ENCODE results near the gene RBM44.

RBM44 gene

DNA sequence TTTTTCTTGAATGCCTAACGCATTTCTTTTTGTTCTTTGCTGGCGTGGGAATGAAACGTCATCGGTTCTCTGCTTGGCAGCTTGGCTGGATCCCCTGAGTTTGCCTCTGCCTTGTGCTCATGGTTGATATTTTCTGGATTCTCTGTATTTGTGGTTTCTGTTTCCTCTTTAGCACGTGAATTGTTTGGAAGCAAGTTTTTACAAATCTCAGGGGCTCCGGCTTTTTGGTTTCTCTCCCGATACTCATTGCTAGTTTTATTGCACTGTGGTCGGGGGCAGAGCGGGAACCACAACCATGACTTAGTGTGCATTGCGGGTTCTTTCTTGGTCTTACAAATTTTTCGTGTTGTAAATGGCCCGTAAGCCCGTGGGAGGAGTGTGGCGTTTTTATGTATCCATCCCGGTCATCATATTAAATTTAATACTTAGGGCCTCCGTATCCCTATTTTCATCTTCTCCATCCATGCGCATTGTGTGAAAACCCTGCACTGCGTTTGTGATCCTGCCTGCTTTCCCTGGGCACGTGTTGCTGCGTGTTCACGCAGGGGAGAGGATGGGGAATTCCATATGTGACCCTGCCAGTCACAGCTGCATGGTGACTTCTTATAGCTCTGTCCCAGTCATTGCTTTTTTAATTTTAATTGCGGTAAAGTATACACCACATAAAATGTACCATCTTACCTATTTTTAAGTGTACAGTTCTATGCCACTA, 70.2 kb downstream of the RBM44 start:
- no peak for DNase-seq (ENCODE audit: insufficient read length, low spot score)
- no peak for FAIRE-seq

DNA sequence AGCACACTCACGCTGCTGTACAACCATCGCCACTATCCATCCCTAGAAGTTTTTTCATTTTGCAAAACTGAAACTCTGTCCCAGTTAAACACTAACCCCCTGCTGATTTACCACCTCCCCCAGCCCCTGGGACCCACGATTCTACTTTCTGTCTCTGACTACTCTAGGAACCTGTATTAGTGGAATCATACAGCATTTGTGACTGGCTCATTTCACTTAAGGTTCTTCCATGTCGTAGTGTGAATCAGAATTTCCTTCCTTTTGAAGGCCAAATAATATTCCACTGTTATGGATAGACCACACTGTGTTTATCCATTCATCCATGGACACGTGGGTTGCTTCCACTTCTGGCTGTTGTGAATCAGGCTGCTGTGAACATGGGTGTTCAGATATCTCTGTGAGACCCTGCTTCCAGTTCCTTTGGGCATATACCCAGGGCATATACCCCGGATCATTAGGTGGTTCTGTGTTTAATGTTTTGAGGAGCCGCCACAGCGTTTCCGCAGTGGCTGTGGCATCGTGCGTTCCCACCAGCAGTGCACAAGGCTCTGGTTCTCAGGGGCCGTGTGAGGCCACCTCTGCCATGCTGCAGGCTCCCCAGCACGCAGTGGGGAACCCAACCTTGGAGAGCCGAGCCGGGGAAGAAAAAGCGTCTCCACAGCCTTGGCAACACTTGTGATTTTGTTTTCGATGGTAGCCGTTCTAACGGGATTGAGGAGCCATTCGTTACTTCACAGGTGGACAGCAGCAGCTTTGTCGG, 70.9 kb downstream of the RBM44 start:
- FAIRE-seq, result no peak
- DNase-seq (ENCODE audit: insufficient read length, low spot score), result no peak

DNA sequence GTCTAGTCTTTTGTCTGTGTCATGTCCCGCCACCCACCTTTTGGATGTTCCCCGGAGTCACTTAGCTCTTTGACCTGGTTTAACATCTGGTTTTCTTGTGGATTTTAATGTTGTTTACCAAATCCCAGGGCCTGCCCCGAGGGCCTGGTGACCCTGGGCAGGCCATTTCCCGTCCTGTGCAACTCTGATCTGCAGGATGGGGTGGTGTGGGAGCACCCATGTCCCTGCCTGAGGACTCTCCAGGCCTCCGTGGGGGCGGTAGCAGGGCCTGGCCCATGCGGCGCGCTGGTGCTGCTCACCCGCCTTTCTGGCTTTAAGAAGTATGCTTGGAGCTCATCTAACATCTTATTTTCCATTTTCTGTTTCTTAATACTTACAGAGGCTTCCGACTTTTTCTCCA, 71.5 kb downstream of the RBM44 start:
- DNase-seq (ENCODE audit: insufficient read length, low spot score) (no peak), FAIRE-seq (no peak)

DNA sequence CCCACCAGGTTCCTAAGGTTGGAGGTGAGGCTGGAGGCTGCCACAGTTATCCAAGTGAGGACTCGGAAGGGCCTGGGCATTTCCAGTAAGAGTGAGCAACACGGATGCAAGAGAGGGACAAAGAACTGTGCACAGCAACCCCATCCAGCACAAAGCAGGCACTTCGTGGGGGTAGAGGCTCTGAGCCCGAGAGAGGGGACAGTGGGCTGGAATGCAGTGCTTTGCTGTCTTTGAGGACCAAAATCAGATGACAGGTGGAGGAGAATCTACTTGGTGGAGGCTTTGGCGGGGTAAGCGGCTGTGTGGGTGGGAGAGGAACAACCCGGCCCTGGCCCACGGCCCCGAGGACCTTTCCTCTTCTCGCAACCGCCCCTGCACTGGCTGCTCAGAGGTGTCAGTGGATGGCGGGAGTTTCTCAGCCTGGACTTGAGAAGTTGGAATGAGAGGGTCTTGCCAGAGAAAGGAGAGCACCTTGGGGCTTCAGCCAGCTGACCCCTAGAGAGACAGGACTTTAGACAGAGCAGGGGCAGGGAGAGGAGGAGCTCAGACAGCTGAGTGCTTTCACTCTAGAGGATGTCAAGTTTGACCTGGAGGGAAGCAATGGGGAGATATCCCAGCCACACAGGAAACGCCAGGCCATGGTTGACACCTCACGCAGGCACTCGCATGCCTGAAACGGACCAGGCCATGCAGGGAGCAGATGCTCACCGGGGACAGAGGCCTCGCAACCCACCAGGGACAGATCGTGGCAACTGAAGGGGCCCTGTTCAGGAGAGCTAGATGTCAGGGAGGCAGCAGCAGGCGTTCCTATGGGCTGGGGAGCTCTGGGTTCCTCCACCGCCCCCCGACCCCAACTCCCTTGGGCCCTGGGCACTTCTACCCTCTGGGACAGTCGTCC, 72.4 kb downstream of the RBM44 start:
- DNase-seq (ENCODE audit: insufficient read length, low spot score), result no peak
- no peak for FAIRE-seq

DNA sequence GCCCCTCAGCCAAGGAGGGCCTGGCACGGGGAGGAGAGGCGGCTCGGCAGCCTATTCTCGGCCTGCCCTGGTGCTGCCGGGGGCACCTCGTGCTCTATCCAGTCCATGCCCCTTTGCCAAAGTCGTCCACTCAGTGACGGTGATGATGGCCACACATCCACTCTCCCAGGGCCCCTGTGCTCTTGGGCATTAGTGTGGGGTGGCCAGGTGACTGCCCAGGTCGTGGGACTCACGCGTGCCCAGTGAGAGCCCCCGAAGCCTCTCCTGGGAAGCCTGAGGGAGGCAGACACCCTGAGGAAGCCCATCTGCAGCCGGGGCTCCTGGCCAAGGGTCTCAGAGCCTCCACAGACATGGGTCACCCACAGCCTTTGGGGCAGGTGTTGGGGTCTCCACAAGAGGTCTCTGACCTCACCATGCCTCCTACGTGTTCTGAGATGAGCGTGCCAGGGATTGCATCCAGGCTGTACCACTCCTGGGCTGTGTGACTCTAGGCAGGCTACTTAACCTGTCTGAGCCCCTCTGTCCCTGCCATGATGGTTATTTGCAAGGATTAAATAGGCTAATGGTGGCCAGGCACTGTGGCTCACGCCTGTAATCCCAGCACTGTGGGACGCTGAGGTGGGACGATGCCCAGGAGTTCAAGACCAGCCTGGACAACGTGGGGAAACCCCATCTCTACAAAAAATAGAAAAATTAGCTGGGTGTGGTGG, 73.8 kb downstream of the RBM44 start:
- no peak for DNase-seq (ENCODE audit: insufficient read length, low spot score)
- FAIRE-seq, result no peak

DNA sequence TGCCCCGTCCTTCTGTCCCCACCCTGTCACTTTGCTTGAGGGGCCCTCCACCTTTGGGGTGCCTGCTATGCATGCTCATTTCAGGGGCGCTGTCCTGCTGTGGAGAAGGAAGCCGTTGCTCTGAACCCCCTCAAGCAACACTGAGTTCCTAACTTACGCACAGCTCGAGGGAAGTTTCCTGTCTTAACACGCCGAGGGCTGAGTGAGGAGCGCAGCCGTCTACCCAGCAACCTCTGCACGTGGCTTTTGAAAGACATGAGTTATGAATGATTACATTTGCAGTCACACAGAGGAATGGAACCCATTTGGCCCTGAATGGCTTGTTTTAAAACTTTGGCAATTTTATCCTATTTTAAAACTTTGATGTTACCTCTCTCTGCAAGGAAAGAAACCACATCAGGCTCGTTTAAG, 74.8 kb downstream of the RBM44 start:
- no peak for FAIRE-seq
- no peak for DNase-seq (ENCODE audit: insufficient read length, low spot score)

DNA sequence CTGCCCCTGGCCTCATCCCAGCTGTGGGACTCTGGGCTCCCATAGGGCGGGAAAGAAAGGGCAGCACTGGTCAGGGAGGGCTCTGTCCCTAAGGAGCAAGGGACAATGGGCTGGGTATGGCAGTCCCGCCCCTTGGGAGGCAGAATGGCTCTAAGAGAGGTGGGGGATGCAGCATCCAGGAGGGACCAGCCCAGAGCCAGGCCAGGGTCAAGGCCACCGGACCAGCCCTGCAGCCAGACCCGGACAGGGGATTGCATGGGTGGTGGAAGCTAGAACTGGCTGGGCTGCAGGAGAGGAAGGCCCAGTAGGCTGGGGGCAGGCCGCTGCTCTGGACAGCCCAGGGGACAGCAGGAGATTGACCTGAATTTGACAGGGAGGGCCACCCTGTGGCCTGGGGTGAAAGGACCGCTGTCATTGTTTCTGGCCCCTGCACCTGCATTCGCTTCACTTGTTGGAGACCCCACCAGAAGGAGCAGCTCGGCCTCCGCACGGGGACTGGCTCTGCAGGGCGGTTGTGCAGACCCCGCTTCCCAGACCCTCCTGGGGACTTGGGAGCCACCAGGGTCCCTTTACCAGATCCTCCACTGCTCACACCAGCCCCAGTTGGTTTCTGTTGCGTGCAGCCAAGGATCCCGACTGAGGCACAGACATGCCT, 75.4 kb downstream of the RBM44 start:
- DNase-seq (ENCODE audit: insufficient read length, low spot score) (no peak), FAIRE-seq (no peak)

DNA sequence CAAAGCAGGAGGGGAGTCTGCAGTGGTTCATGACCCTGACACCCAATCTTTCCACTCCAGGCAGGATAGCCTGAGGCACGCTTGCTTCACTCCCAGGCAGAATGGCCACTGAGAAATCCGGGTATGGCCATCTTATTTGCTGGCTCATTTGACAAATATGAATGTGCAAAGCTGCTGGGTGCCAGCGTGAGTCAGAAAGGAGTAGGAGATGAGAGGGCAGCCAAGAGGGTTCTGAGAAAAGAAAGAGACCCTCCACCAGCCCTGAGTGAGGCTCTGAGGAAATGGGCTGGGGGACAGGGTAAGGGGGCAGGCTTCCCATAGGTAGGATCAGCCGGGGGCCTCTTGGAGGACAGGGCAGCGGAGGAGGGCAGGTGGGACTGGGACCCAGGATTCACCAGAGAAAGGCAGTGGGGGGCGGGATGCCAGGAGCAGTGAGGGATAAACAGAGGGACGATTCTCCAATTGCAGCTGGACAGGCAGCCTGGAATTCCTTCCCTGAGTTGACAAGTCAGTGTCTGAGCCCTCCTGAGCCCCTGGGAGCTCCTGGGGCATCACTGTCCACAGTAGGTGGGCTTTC, 76.1 kb downstream of the RBM44 start:
- FAIRE-seq (peak; percentile 23), DNase-seq (ENCODE audit: insufficient read length, low spot score) (peak; percentile 85)

DNA sequence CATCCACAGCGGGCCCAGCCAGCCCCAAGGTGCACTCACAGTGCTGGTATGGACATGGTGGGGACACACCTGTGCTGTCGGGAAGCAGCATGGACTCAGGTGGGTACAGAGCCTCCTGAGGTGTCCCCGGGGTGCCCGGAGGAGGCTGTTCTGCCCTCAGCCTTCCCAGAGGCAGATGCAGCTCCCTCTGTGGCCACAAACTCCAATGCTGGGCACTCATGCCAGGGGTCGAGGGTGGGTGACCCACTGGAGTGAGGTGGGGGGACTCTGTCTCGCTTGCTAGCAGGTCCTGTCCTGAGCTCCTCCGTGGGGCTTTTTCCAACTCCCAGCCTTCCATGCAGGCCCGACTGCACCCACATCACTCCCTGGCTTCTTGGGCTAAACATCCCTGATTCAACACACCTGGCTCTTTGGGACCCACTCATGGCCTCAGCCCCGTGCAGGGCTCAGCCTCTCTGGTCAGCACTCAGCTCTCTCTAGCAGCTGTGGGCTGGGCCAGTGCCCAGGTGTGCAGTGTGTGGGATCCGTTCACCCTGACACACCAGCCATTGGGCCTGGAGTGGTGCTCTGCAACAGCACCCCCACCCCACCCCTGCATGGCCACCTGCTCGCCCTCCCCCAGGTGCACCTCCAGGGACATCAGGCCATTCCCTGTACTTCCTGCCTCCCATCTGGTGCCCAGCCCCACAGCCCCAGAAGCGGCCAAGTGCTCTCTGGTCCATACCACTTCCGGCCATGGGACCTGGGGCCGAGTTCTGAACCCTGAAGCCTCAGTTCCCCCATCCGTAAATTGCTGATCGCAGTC, 76.9 kb downstream of the RBM44 start:
- FAIRE-seq (peak; percentile 13), DNase-seq (ENCODE audit: insufficient read length, low spot score) (no peak)

DNA sequence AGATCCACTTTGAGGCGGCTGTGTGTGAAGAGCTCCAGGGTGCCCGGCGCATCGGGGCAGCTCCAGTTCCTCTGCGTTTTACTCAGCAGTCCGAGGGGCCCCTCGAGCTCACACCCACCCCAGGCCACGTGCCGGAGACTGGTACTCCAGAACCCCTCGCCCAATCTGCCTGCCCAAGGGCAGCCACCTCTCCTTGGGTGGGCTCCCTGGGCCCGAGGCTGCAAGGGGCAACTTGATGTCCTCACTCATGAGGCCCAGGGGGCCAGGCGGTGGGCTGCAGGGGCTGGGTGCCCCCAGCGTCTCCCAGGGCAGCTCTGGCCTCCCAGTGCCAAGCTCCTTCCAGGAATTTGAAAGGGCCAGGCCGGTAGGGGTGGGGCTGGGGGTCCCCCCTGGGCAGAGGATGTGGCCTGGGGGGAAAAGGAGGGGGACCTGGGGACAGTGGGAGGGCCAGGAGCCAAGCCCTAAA, 77.5 kb downstream of the RBM44 start:
- no peak for FAIRE-seq
- no peak for DNase-seq (ENCODE audit: insufficient read length, low spot score)

DNA sequence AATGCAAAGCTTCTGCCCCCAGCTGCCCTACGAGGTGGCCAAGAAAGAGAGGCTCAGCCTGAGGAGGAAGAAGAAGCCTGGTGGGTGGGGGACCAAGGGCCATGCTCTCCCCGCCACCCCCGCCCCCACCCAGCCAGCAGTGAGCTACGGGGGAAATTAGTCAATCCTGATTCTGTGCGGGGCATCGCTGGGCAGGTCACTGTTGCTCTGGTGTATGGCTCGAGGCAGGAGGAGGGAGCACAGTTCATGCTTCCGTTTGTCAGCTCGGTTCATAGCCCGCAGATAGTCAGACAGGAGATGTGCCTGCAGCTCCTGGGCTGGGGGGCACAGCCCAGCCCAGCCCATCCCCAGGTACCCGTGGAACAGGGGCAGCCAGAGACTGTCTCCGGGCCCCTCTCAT, 78.0 kb downstream of the RBM44 start:
- FAIRE-seq (peak; percentile 46), DNase-seq (ENCODE audit: insufficient read length, low spot score) (no peak)

DNA sequence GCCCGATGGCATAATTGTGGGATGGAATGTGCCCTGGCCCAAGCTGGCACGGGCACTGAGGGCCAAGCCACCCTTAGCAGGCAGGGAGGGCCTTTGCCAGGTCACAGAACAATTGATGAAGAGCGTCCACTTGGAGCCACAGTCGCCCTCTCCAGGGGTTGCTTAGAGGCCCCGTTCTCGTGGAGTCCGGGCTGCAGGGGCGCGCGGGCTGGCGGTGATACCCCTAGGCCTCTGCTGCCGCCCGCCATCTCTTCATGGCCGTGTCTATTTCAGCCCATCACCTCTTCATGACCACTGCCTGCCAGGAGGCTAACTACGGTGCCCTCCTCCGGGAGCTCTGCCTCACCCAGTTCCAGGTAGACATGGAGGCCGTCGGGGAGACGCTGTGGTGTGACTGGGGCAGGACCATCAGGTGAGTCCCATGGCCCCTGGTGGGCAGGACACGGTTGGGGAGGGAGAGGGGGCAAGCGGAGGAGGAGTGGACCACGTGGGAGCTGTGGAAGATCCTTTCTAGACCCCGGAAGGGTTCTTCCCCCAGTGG, 78.4 kb downstream of the RBM44 start:
- FAIRE-seq (no peak), DNase-seq (ENCODE audit: insufficient read length, low spot score) (no peak)

DNA sequence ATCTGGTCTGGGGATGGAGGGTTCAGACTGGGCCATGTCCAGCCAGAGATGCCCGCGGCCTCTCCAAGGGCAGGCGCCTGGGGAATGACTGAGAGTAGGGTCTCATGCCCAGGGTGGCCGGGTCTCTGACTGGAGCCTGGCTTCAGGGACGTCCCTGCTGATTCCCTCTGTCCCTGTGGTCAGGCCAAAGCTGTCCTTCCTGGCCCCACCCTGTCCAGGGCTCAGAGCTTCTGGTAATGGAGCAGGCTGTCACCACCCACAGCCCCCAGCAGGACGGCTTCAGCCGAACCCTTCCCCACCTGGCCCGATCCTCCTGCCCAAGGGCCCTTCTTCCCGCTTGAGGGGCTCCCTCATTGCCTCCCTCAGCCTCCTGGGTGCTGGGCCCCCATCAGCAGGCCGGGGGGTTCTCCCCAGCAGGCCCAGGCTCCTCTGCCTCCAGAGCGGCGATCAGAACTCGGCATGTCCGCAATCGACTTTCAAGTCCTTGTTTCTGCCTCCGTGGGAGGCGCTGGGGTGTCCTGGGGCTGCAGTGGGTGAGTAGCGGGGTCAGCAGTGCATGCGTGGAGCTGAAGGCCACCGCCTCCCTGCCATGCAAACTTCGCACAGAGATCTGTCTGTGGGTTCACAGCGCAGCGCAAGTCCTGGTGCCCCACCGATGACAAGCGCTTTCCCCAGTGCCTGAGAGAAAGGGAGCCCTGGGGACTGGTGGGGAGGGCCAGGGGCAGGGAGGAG, 79.2 kb downstream of the RBM44 start:
- FAIRE-seq (no peak), DNase-seq (ENCODE audit: insufficient read length, low spot score) (no peak)

DNA sequence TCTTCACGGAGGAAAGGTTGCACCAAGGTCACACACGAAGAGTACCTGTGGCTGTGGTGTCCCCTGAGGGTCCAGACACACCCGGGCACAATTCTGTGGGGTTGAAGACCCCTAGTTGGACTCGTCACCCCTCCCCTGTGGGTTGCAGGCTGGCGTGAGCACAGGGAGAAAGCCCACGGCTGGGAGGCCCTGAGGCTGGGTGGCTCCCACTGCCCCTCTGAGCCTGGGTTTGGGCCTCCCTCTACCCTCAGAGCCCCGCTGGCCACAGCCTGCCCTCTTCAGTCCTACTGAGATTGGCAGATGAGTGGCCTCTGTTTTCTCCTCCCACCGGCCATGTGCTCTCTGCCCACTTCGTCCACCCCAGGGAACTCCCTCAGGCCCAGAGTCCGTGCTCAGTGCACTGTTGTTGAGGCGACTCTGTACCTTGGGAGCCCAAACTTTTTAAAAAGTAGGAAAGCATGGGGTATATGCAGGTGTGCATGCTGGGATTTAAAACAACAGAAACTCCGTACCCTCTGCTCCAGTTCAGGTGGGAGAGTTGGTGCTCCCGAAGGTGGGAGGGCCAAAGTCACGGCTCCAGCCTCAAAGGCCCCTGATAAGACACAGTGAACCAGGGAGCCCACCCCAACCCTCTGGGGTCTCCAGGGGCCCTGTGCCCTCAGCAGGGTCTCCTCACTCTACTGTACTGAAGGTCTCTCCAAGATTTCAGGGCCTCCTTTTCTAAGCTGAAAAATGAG, 79.9 kb downstream of the RBM44 start:
- FAIRE-seq (no peak), DNase-seq (ENCODE audit: insufficient read length, low spot score) (no peak)

DNA sequence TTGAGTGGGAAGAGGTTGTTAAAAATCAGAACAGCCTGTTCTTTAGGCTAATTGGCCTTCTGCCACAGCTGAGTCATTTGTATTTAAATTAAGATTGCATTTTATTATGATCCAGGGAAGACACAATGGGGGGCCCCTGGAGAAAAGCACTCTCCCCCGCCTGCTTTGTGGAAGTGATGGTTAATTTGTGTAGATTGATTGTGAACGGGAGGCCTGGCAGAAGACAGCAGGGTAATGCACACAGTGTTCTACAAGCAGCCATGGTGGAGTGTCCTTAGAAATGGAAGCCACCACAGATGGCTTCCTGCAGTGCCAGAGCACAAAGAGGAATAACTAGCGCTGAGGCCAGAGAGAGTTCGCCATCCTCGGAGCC, 80.5 kb downstream of the RBM44 start:
- DNase-seq (ENCODE audit: insufficient read length, low spot score) (no peak), FAIRE-seq (no peak)

DNA sequence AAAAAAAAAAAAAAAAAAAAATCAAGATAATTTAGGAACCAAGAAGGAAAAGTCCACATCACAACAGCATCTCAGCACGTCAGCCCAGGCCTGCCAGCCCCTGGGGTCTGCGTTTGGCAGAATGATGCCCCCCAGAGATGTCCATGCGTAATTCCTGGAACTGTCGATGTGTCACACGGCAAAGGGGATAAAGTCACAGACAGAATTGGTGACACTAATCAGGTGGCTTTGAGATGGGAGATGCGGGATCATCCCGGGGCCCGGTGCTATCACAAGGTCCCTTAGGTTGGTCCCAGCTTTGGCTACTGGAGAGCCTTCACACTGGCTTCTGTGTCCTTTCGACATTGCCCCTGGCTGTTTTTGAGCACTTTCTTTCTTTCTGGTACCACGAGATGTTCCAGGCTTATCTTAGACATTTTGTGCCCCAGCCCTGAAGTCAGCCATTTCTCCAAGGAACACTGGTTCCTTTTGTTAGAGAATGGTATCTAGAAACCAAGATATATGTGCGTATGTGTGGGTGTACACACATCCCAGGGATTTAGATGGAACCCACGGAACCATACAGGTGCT, 81.5 kb downstream of the RBM44 start:
- no peak for DNase-seq (ENCODE audit: insufficient read length, low spot score)
- FAIRE-seq, result no peak
